Neural progenitor cell (in vitro differentiated cells): ENCODE data around the gene MS4A3.

Experiments used
- EZH2 ChIP-seq: fragments of 200-600 bp; sonication (generic); IDR thresholded peaks from 2 replicates; pipeline ENCODE4 v1.6.1; 2017; ENCODE audit warnings: antibody characterized with exemption, mild to moderate bottlenecking, moderate library complexity
- EZH2phosphoT487 ChIP-seq: fragments of 200-600 bp; sonication (generic); IDR thresholded peaks from 2 replicates; pipeline ENCODE4 v1.6.1; 2017; ENCODE audit warnings: antibody characterized with exemption
- TF ChIP-seq, protein P1 (sequence below): fragments of 200-600 bp; sonication (generic); IDR thresholded peaks from 2 replicates; pipeline ENCODE4 v1.5.1; 2017; ENCODE audit warnings: antibody characterized with exemption, mild to moderate bottlenecking

DNA sequence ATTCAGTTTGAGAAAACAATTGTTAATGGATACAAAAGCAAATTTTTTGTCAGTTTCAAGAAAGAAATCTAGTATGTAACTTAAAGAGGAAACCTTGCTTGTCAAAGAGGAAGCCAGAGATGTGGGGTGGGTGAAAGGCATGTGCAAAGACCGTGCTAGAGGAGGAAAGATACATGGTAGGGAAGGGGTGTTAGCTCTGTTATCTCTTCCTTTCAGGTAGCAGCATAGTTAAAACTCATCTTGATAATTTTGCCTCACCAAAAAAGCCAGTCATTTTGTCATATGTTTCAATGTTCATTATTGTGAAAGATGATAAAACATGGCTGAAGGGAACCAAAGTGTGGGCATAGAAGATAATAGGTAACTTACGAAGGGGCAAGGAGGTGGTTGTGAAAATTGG is 29.4 kb downstream of the MS4A3 start:
- TF ChIP-seq, protein P1, sequence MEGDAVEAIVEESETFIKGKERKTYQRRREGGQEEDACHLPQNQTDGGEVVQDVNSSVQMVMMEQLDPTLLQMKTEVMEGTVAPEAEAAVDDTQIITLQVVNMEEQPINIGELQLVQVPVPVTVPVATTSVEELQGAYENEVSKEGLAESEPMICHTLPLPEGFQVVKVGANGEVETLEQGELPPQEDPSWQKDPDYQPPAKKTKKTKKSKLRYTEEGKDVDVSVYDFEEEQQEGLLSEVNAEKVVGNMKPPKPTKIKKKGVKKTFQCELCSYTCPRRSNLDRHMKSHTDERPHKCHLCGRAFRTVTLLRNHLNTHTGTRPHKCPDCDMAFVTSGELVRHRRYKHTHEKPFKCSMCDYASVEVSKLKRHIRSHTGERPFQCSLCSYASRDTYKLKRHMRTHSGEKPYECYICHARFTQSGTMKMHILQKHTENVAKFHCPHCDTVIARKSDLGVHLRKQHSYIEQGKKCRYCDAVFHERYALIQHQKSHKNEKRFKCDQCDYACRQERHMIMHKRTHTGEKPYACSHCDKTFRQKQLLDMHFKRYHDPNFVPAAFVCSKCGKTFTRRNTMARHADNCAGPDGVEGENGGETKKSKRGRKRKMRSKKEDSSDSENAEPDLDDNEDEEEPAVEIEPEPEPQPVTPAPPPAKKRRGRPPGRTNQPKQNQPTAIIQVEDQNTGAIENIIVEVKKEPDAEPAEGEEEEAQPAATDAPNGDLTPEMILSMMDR, result no peak
- TF ChIP-seq EZH2 (no peak), EZH2phosphoT487 (no peak)
